Measurements from ENCODE around the gene KRT82. TPM values are rescaled to one million over a fixed set of nuclear protein-coding genes. Genes with fewer than 3 reads are reported as not detected.

KRT82 gene
- total RNA-seq, 2 donors from 2014 or later: not detected

- WGBS, 2 experiments (ENCODE audit: insufficient coverage in 1 of 2, insufficient read length in 1 of 2): 82 to 87% methylated on average over 5 of the region's 5 CpGs
- no peaks in the 10 kb centered on the region for H3K4me1 ChIP-seq (ENCODE audit: control insufficient read depth, insufficient read depth, low read length)
- no peak overlapping the region for H3K4me3 Mint-ChIP-seq
- H3K9me3 Mint-ChIP-seq: no peaks in the 10 kb centered on the region
- no peak overlapping the region for H3K4me3 ChIP-seq (ENCODE audit: low read length)
- H3K36me3 ChIP-seq (ENCODE audit: control insufficient read depth, insufficient read depth, low read length): no peaks in the 10 kb centered on the region
- H3K9me3 ChIP-seq (ENCODE audit: control insufficient read depth, low read length): no peaks in the 10 kb centered on the region
- no peak overlapping the region for H3K27ac ChIP-seq (ENCODE audit: low read depth, low read length)
- H3K27ac Mint-ChIP-seq: no peak overlapping the region
- H3K9ac ChIP-seq (ENCODE audit: extremely low read depth, low read length, poor library complexity, severe bottlenecking): no peak overlapping the region
- H3K27me3 ChIP-seq (ENCODE audit: control insufficient read depth, insufficient read depth, low read length, poor library complexity, severe bottlenecking): no peaks in the 10 kb centered on the region
- DNase-seq: no peak
- no peaks in the 10 kb centered on the region for H3K36me3 Mint-ChIP-seq (ENCODE audit: low read depth)
- peaks cover 12% of the 10 kb centered on the region for H3K4me1 Mint-ChIP-seq
- peaks cover 12% of the 10 kb centered on the region for H3K27me3 Mint-ChIP-seq (ENCODE audit: insufficient read depth)
- TF ChIP-seq CTCF (conservative IDR thresholded peaks at IDR 0.05): no peak
Measured at GRCh38 chr12:52401526-52401925, 4.6 kb downstream of the KRT82 start.

- no peak for DNase-seq
- TF ChIP-seq CTCF (conservative IDR thresholded peaks at IDR 0.05): no peak
- H3K36me3 ChIP-seq (ENCODE audit: control insufficient read depth, insufficient read depth, low read length): no peaks in the 10 kb centered on the region
- H3K4me3 Mint-ChIP-seq: no peak overlapping the region
- no peak overlapping the region for H3K27ac Mint-ChIP-seq
- H3K4me3 ChIP-seq (ENCODE audit: low read length): no peak overlapping the region
- H3K9ac ChIP-seq (ENCODE audit: extremely low read depth, low read length, poor library complexity, severe bottlenecking): no peak overlapping the region
- peaks cover 12% of the 10 kb centered on the region for H3K4me1 Mint-ChIP-seq
- H3K9me3 ChIP-seq (ENCODE audit: control insufficient read depth, low read length): no peaks in the 10 kb centered on the region
- H3K4me1 ChIP-seq (ENCODE audit: control insufficient read depth, insufficient read depth, low read length): no peaks in the 10 kb centered on the region
- no peaks in the 10 kb centered on the region for H3K36me3 Mint-ChIP-seq (ENCODE audit: low read depth)
- H3K27me3 ChIP-seq (ENCODE audit: control insufficient read depth, insufficient read depth, low read length, poor library complexity, severe bottlenecking): no peaks in the 10 kb centered on the region
- H3K9me3 Mint-ChIP-seq: no peaks in the 10 kb centered on the region
- H3K27me3 Mint-ChIP-seq (ENCODE audit: insufficient read depth): peaks cover 12% of the 10 kb centered on the region
- 89 to 96% methylated on average over 5 to 9 of the region's 9 CpGs for WGBS, 2 experiments (ENCODE audit: insufficient coverage in 1 of 2, insufficient read length in 1 of 2)
- H3K27ac ChIP-seq (ENCODE audit: low read depth, low read length): no peak overlapping the region
Measured at GRCh38 chr12:52400906-52401305, 5.2 kb downstream of the KRT82 start.

- Mint-ChIP-seq H3K4me1 (peaks cover 12% of the 10 kb centered on the region), H3K9me3 (no peaks in the 10 kb centered on the region), H3K27me3 (ENCODE audit: insufficient read depth) (peaks cover 13% of the 10 kb centered on the region), H3K4me3 (no peak overlapping the region), H3K27ac (peak overlapping the region; percentile 19), H3K36me3 (ENCODE audit: low read depth) (no peaks in the 10 kb centered on the region)
- Histone ChIP-seq H3K9ac (ENCODE audit: extremely low read depth, low read length, poor library complexity, severe bottlenecking) (no peak overlapping the region), H3K27ac (ENCODE audit: low read depth, low read length) (no peak overlapping the region), H3K4me3 (ENCODE audit: low read length) (no peak overlapping the region), H3K9me3 (ENCODE audit: control insufficient read depth, low read length) (no peaks in the 10 kb centered on the region), H3K36me3 (ENCODE audit: control insufficient read depth, insufficient read depth, low read length) (no peaks in the 10 kb centered on the region), H3K27me3 (ENCODE audit: control insufficient read depth, insufficient read depth, low read length, poor library complexity, severe bottlenecking) (no peaks in the 10 kb centered on the region), H3K4me1 (ENCODE audit: control insufficient read depth, insufficient read depth, low read length) (no peaks in the 10 kb centered on the region)
- 90 to 94% methylated on average over 14 to 16 of the region's 16 CpGs for whole genome bisulfite sequencing, 2 experiments (ENCODE audit: insufficient coverage in 1 of 2, insufficient read length in 1 of 2)
- TF ChIP-seq CTCF (conservative IDR thresholded peaks at IDR 0.05): no peak
- no peak for DNase-seq
Measured at GRCh38 chr12:52399756-52400155, 6.4 kb downstream of the KRT82 start.

All from endodermal cell (in vitro differentiated cells).